ENCODE measurements around the gene IQGAP2. TPM values are rescaled to one million over a fixed set of nuclear protein-coding genes. Genes with fewer than 3 reads are reported as not detected.

The IQGAP2 gene
- total RNA-seq, 1 experiment from 2014 or later = 0.59 TPM

DNA sequence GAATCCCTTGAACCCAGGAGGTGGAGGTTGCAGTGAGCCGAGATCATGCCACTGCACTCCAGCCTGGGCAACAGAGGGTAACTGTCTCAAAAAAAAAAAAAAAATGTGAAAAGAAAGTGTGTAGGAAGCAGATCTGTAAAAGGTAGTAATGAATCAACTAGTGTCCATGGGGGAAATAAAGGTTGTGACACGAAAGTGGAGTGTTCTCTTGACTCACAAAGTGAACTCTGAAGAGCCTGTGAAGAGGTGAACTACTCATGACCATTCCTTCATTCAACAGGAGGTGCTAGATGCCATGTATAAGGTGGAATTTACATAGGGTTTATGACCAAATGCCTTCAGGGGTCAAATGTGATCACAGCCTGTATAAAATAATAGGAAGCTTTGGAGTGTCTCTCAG, 12.8 kb downstream of the IQGAP2 start:
- intact Hi-C loops (cut with micrococcal nuclease; ENCODE audit: unreplicated experiment) = no loop called here
- H3K27me3 ChIP-seq (ENCODE audit: control insufficient read depth, insufficient read depth, low read length) = no peaks in the 10 kb centered on the region; the same call in 1 of the 2 replicates
- no peaks in the 10 kb centered on the region for H3K9me3 ChIP-seq (ENCODE audit: control insufficient read depth, insufficient read depth, low read depth, low read length)
- DNase-seq (ENCODE audit: low read depth, low spot score) = no peak
- CTCF ChIA-PET = no interaction called here
- H3K4me1 ChIP-seq (ENCODE audit: control insufficient read depth, insufficient read depth, low read length) = no peaks in the 10 kb centered on the region
- no peak for ATAC-seq
- H3K4me3 ChIP-seq (ENCODE audit: low read depth in 2 of 2, low read length in 2 of 2) = no peak overlapping the region
- H3K36me3 ChIP-seq (ENCODE audit: control insufficient read depth, insufficient read depth, low read length) = no peaks in the 10 kb centered on the region
- in situ Hi-C loops (cut with HindIII; ENCODE audit: low pct_unique_long_range_greater_than_20kb, low sequenced_read_pairs) = no loop called here
- TF ChIP-seq POLR2AphosphoS5 (IDR thresholded peaks at IDR 0.05; ENCODE audit: low read depth, low read length) (no peak), SIN3A (IDR thresholded peaks at IDR 0.05; ENCODE audit: borderline replicate concordance, insufficient read depth, low read depth, low read length) (no peak), TCF7L2 (IDR thresholded peaks at IDR 0.05; ENCODE audit: low read depth, low read length) (no peak)
- H3K27ac ChIP-seq (ENCODE audit: low read length) = no peak overlapping the region
- POLR2A ChIA-PET = no interaction called here
- no TSS peak for BruUV-seq (replicated peaks)

DNA sequence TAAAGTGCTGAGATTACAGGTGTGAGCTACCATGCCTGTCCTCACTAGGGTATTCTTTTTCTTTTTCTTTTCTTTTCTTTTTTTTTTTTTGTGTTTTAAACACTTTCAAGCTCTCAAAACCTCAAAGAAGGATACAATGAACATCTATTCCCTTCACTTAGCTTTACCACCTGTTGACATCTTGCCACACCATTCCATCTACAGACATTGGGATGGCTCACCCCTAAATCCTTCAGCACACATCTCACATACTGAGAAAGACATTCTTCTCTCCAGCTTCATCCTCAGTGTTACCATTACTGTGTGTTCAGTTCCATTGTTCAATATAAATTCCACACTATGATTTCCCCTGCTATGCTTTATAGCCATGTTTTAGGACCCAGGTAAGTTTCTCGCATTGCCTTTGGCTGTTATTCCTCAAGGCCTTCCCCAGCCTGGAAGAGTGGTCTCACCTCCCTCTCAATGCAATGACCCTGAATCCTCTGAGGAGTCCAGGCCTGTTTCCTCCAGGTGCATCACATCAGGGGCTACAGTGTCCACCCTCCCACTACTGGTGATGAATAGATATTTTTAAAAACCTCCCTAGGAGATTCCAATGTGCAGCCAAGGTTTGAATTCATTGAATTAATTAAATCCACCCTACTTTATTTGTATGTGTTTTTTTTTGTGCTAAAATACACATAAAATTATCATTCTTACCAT, 16.7 kb downstream of the IQGAP2 start:
- Histone ChIP-seq H3K36me3 (ENCODE audit: control insufficient read depth, insufficient read depth, low read length) (no peaks in the 10 kb centered on the region), H3K9me3 (ENCODE audit: control insufficient read depth, insufficient read depth, low read depth, low read length) (no peaks in the 10 kb centered on the region), H3K27ac (ENCODE audit: low read length) (no peak overlapping the region), H3K4me1 (ENCODE audit: control insufficient read depth, insufficient read depth, low read length) (no peaks in the 10 kb centered on the region), H3K4me3 (ENCODE audit: low read depth in 2 of 2, low read length in 2 of 2) (no peak overlapping the region), H3K27me3 (ENCODE audit: control insufficient read depth, insufficient read depth, low read length) (no peaks in the 10 kb centered on the region)
- DNase-seq (ENCODE audit: low read depth, low spot score) (no peak), ATAC-seq (no peak)
- in situ Hi-C loops (cut with HindIII; ENCODE audit: low pct_unique_long_range_greater_than_20kb, low sequenced_read_pairs) (no loop called here), intact Hi-C loops (cut with micrococcal nuclease; ENCODE audit: unreplicated experiment) (no loop called here)
- CTCF ChIA-PET = no interaction called here
- no TSS peak for BruUV-seq (replicated peaks)
- POLR2A ChIA-PET = no interaction called here
- TF ChIP-seq POLR2AphosphoS5 (IDR thresholded peaks at IDR 0.05; ENCODE audit: low read depth, low read length) = no peak
- no peak for TF ChIP-seq TCF7L2 (IDR thresholded peaks at IDR 0.05; ENCODE audit: low read depth, low read length)
- TF ChIP-seq, protein P1, sequence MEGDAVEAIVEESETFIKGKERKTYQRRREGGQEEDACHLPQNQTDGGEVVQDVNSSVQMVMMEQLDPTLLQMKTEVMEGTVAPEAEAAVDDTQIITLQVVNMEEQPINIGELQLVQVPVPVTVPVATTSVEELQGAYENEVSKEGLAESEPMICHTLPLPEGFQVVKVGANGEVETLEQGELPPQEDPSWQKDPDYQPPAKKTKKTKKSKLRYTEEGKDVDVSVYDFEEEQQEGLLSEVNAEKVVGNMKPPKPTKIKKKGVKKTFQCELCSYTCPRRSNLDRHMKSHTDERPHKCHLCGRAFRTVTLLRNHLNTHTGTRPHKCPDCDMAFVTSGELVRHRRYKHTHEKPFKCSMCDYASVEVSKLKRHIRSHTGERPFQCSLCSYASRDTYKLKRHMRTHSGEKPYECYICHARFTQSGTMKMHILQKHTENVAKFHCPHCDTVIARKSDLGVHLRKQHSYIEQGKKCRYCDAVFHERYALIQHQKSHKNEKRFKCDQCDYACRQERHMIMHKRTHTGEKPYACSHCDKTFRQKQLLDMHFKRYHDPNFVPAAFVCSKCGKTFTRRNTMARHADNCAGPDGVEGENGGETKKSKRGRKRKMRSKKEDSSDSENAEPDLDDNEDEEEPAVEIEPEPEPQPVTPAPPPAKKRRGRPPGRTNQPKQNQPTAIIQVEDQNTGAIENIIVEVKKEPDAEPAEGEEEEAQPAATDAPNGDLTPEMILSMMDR (IDR thresholded peaks at IDR 0.05) = no peak
- no peak for TF ChIP-seq SIN3A (IDR thresholded peaks at IDR 0.05; ENCODE audit: borderline replicate concordance, insufficient read depth, low read depth, low read length)
- TF ChIP-seq, protein P2, sequence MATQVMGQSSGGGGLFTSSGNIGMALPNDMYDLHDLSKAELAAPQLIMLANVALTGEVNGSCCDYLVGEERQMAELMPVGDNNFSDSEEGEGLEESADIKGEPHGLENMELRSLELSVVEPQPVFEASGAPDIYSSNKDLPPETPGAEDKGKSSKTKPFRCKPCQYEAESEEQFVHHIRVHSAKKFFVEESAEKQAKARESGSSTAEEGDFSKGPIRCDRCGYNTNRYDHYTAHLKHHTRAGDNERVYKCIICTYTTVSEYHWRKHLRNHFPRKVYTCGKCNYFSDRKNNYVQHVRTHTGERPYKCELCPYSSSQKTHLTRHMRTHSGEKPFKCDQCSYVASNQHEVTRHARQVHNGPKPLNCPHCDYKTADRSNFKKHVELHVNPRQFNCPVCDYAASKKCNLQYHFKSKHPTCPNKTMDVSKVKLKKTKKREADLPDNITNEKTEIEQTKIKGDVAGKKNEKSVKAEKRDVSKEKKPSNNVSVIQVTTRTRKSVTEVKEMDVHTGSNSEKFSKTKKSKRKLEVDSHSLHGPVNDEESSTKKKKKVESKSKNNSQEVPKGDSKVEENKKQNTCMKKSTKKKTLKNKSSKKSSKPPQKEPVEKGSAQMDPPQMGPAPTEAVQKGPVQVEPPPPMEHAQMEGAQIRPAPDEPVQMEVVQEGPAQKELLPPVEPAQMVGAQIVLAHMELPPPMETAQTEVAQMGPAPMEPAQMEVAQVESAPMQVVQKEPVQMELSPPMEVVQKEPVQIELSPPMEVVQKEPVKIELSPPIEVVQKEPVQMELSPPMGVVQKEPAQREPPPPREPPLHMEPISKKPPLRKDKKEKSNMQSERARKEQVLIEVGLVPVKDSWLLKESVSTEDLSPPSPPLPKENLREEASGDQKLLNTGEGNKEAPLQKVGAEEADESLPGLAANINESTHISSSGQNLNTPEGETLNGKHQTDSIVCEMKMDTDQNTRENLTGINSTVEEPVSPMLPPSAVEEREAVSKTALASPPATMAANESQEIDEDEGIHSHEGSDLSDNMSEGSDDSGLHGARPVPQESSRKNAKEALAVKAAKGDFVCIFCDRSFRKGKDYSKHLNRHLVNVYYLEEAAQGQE (IDR thresholded peaks at IDR 0.05; ENCODE audit: insufficient read depth in 1 of 2, low read depth in 2 of 2, low read length in 1 of 2) = no peak

DNA sequence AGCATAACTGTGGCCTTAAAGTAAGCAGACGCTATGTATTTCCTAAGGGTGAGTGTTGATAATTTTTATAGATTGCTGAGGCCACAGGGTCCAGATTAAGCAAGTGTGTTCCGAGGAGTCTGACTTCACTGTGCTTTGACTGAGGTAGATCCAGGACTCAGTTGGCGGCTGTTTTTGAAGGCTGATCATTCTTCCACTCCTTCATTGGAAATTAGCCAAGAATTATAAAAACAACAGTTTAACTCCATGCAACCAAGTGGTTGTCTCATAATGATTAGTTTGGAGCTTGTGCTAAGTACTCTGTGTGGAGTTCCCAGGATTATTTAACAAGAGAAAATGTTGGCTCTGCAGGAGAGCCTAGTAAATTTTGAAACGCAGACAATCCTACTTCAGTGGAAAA, 19.1 kb downstream of the IQGAP2 start:
- Histone ChIP-seq H3K27me3 (ENCODE audit: control insufficient read depth, insufficient read depth, low read length) (no peaks in the 10 kb centered on the region), H3K4me3 (ENCODE audit: low read depth in 2 of 2, low read length in 2 of 2) (no peak overlapping the region), H3K27ac (ENCODE audit: low read length) (no peak overlapping the region), H3K9me3 (ENCODE audit: control insufficient read depth, insufficient read depth, low read depth, low read length) (no peaks in the 10 kb centered on the region), H3K4me1 (ENCODE audit: control insufficient read depth, insufficient read depth, low read length) (no peaks in the 10 kb centered on the region), H3K36me3 (ENCODE audit: control insufficient read depth, insufficient read depth, low read length) (no peaks in the 10 kb centered on the region)
- intact Hi-C loops (cut with micrococcal nuclease; ENCODE audit: unreplicated experiment) = no loop called here
- CTCF ChIA-PET = no interaction called here
- POLR2A ChIA-PET = no interaction called here
- DNase-seq (ENCODE audit: low read depth, low spot score) (no peak), ATAC-seq (no peak)
- in situ Hi-C loops (cut with HindIII; ENCODE audit: low pct_unique_long_range_greater_than_20kb, low sequenced_read_pairs) = no loop called here
- TF ChIP-seq POLR2AphosphoS5 (IDR thresholded peaks at IDR 0.05; ENCODE audit: low read depth, low read length) = no peak
- TF ChIP-seq, protein P2 (IDR thresholded peaks at IDR 0.05; ENCODE audit: insufficient read depth in 1 of 2, low read depth in 2 of 2, low read length in 1 of 2) = no peak
- BruUV-seq (replicated peaks) = no TSS peak
